CD14-positive monocyte (primary cell): ENCODE results near the gene SMC5. TPM values are rescaled to one million over a fixed set of nuclear protein-coding genes. Genes with fewer than 3 reads are reported as not detected.
A peak's percentile ranks its signal among the peaks of the same experiment; 100 is the strongest.

Experiments
- DNase-seq, 3 donors: peaks; one replicate each; pipeline ENCODE4 v3.0.0-alpha.2; 2011 to 2022
- H2AFZ ChIP-seq: 2 replicates; pipeline ENCODE4 v1.6.0; 2012; ENCODE audit warnings: mild to moderate bottlenecking, low read depth, low read length, inconsistent platforms; ENCODE audit not compliant: insufficient read depth, poor library complexity, severe bottlenecking
- H3K27ac ChIP-seq, 2 donors: 1 replicate in 1 of 2; 2 replicates in 1 of 2; pipeline ENCODE4 v1.5.1; 2012 to 2013; ENCODE audit warnings: low read length in 2 of 2, control low read depth in 1 of 2, inconsistent platforms in 1 of 2, low read depth in 1 of 2, mild to moderate bottlenecking in 1 of 2
- H3K27me3 ChIP-seq, 2 donors: one replicate each; pipeline versions ENCODE4 v1.6.0 to v1.6.1; 2011 to 2013; ENCODE audit warnings: low read length in 2 of 2; ENCODE audit not compliant: control insufficient read depth in 2 of 2, insufficient read depth in 2 of 2
- H3K36me3 ChIP-seq, 2 donors: replicated peaks in 1 of 2; 1 replicate in 1 of 2; 2 replicates in 1 of 2; pipeline versions ENCODE4 v1.5.1 to v1.6.1; 2012 to 2013; ENCODE audit warnings: low read length in 2 of 2, control low read depth in 1 of 2, inconsistent platforms in 1 of 2, mild to moderate bottlenecking in 1 of 2; ENCODE audit not compliant: insufficient read depth in 2 of 2, control insufficient read depth in 1 of 2
- H3K4me1 ChIP-seq, 2 donors: 1 replicate in 1 of 2; 2 replicates in 1 of 2; pipeline versions ENCODE4 v1.5.1 to v1.6.1; 2012 to 2013; ENCODE audit warnings: low read length in 2 of 2, control low read depth in 1 of 2, inconsistent platforms in 1 of 2, mild to moderate bottlenecking in 1 of 2, moderate library complexity in 1 of 2; ENCODE audit not compliant: insufficient read depth in 2 of 2, control insufficient read depth in 1 of 2
- H3K4me2 ChIP-seq: replicated peaks from 2 replicates; pipeline ENCODE3; 2012; ENCODE audit warnings: low read length, moderate library complexity, mild to moderate bottlenecking; ENCODE audit not compliant: poor library complexity, severe bottlenecking; ENCODE audit errors: extremely low read depth
- H3K4me3 ChIP-seq, 3 experiments: fragments of 200-600 bp in 1 of 3; sonication (generic) in 1 of 3; replicated peaks in 1 of 3; 1 replicate in 2 of 3; 2 replicates in 1 of 3; pipeline ENCODE4 v1.5.1; 2011 to 2013; ENCODE audit warnings: low read length in 3 of 3, mild to moderate bottlenecking in 3 of 3, control low read depth in 2 of 3, low read depth in 2 of 3, inconsistent platforms in 1 of 3, moderate library complexity in 1 of 3
- H3K79me2 ChIP-seq: 2 replicates; pipeline ENCODE4 v1.6.0; 2012; ENCODE audit warnings: mild to moderate bottlenecking, control low read depth, inconsistent platforms, low read length, moderate library complexity; ENCODE audit not compliant: insufficient read depth
- H3K9ac ChIP-seq: 2 replicates; pipeline ENCODE4 v1.6.0; 2017; ENCODE audit warnings: low read length, mild to moderate bottlenecking; ENCODE audit not compliant: insufficient read depth, poor library complexity, severe bottlenecking
- H3K9me3 ChIP-seq, 2 donors: replicated peaks in 1 of 2; 1 replicate in 1 of 2; 2 replicates in 1 of 2; pipeline versions ENCODE4 v1.5.1 to v1.6.1; 2012 to 2013; ENCODE audit warnings: low read length in 2 of 2, control low read depth in 1 of 2; ENCODE audit not compliant: control insufficient read depth in 1 of 2, insufficient read depth in 1 of 2
- H4K20me1 ChIP-seq: 2 replicates; pipeline ENCODE4 v1.6.0; 2012; ENCODE audit warnings: mild to moderate bottlenecking, low read length, control low read depth, moderate library complexity; ENCODE audit not compliant: insufficient read depth
- H3K27ac Mint-ChIP-seq, 7 donors: one replicate each; pipeline ENCODE4 v1.8.0; 2020; ENCODE audit warnings: mild to moderate bottlenecking in 7 of 7, mixed read lengths in 7 of 7, moderate library complexity in 6 of 7, inconsistent platforms in 2 of 7
- H3K27me3 Mint-ChIP-seq, 3 donors: one replicate each; pipeline ENCODE4 v1.8.0; 2021 to 2022; ENCODE audit warnings: low read depth in 3 of 3, mild to moderate bottlenecking in 3 of 3, mixed read lengths in 3 of 3, moderate library complexity in 3 of 3, inconsistent platforms in 1 of 3
- H3K36me3 Mint-ChIP-seq, 2 donors: one replicate each; pipeline ENCODE4 v1.8.0; 2020; ENCODE audit warnings: mixed read lengths in 2 of 2, inconsistent platforms in 1 of 2, mild to moderate bottlenecking in 1 of 2
- H3K4me1 Mint-ChIP-seq: one replicate; pipeline ENCODE4 v1.8.0; 2020; ENCODE audit warnings: mild to moderate bottlenecking, mixed read lengths
- H3K4me3 Mint-ChIP-seq, 2 donors: one replicate each; pipeline ENCODE4 v1.8.0; 2020; ENCODE audit warnings: mild to moderate bottlenecking in 2 of 2, mixed read lengths in 2 of 2, moderate library complexity in 1 of 2
- H3K9me3 Mint-ChIP-seq, 7 donors: one replicate each; pipeline ENCODE4 v1.8.0; 2020 to 2022; ENCODE audit warnings: mixed read lengths in 7 of 7, mild to moderate bottlenecking in 6 of 7, moderate library complexity in 6 of 7, inconsistent platforms in 2 of 7
- WGBS: methylation state at CpG from one replicate; pipeline ENCODE4 v1.1.5; 2013; ENCODE audit warnings: missing lambda C conversion rate; ENCODE audit not compliant: insufficient coverage; 5-methylcytosine and 5-hydroxymethylcytosine counted together
- intact Hi-C, 2 donors: fragments of 100-400 bp; cut with micrococcal nuclease; formaldehyde crosslinking; loops; one replicate each; pipeline versions ENCODE4 v1.15.0 to v1.15.1; 2023
- polyA plus RNA-seq, 3 donors: library from polyadenylated mRNA; depleted of rRNA in 1 of 3; unstranded in 2 of 3; stranded (reverse) in 1 of 3; fragments of 300-500 nt in 2 of 3; fragments of >200 nt in 1 of 3; fragmentation: Illumina TruSeq in 2 of 3; gene quantifications; 1 replicate in 2 of 3; 2 replicates in 1 of 3; pipeline ENCODE4 v1.2.3, GENCODE V29; 2012 to 2021
- TF ChIP-seq, protein P1 (sequence below): fragments of 200-600 bp; IDR thresholded peaks from one replicate; pipeline ENCODE4 v1.8.0; 2022; ENCODE audit warnings: antibody characterized with exemption, mild to moderate bottlenecking

SMC5 gene
- polyA plus RNA-seq, 3 donors = 4.9 to 13.6 (median 5.1) TPM

DNA sequence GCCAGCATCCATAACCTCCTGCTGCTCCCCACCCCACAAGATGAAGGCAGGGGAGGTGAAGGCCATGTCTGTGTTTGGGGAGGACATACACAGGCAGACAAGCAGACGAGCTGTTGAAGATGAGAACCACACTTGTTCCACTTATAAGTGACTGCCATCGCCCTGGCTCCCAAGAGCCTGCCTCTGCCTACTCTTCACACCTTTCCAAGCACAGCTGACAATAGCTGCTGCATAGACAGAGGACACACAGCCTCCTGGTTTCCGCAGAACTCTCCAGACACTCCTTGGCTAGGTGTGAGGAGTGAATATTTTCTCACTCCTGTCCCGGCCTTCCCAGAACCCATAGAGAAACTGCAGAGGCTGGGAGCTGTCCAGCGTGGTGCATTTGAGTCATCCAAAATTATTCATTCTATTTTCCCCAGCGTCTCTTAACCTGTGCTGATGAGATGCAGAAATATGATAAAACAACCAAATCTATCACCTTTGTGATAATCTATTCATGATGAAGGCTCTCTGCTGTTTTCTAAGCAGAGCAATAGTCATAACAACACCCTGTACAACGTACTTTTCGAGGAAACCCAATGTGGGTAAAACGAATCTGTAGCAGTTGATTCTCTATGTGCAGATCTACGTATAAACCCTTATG, 131.0 kb downstream of the SMC5 start:
- intact Hi-C loops = no loop called here

DNA sequence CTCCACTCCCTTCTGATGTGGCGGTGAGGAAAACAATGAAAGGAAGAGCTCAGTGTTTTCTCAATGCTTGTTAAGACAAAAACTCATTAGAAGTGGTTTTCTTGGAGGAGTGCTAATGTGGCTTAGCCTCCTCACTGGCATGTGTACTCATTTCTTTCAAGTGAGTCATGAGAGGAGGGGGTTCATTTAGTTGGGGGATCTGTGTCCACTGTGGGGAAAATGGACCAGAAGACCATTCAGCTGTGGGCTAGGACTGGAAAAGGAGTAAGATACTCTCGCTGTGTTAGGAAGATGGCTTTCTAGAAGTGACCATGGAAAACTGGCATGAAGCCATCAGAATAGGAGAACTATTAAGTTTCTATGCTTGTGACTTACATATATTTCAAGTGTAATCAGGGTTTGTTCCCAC, 132.2 kb downstream of the SMC5 start:
- H3K9me3 Mint-ChIP-seq = no peaks in the 10 kb centered on the region
- Histone ChIP-seq H2AFZ (no peak overlapping the region), H4K20me1 (peaks cover 60% of the 10 kb centered on the region), H3K9ac (no peak overlapping the region), H3K36me3 (peaks cover 0 to 16% of the 10 kb centered on the region in 2 donors), H3K27me3 (no peaks in the 10 kb centered on the region), H3K79me2 (peaks cover 59% of the 10 kb centered on the region), H3K4me1 (peaks cover 7 to 17% of the 10 kb centered on the region in 2 donors), H3K9me3 (no peaks in the 10 kb centered on the region), H3K4me3 (no peak overlapping the region), H3K27ac (no peak overlapping the region), H3K4me2 (no peak overlapping the region)
- WGBS = 40% methylated on average over 1 of the region's 2 CpGs
- H3K4me3 Mint-ChIP-seq = no peak overlapping the region
- H3K36me3 Mint-ChIP-seq = peaks cover 17 to 23% of the 10 kb centered on the region in 2 donors
- peak in 1 of 3 donors; percentile 9 for DNase-seq
- H3K27ac Mint-ChIP-seq = peak overlapping the region in 3 of 7 donors; percentile 13 to 47 (median 40)
- TF ChIP-seq, protein P1, sequence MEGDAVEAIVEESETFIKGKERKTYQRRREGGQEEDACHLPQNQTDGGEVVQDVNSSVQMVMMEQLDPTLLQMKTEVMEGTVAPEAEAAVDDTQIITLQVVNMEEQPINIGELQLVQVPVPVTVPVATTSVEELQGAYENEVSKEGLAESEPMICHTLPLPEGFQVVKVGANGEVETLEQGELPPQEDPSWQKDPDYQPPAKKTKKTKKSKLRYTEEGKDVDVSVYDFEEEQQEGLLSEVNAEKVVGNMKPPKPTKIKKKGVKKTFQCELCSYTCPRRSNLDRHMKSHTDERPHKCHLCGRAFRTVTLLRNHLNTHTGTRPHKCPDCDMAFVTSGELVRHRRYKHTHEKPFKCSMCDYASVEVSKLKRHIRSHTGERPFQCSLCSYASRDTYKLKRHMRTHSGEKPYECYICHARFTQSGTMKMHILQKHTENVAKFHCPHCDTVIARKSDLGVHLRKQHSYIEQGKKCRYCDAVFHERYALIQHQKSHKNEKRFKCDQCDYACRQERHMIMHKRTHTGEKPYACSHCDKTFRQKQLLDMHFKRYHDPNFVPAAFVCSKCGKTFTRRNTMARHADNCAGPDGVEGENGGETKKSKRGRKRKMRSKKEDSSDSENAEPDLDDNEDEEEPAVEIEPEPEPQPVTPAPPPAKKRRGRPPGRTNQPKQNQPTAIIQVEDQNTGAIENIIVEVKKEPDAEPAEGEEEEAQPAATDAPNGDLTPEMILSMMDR = no peak
- peaks cover 0 to 2% (median 1%) of the 10 kb centered on the region in 3 donors for H3K27me3 Mint-ChIP-seq
- peaks cover 23% of the 10 kb centered on the region for H3K4me1 Mint-ChIP-seq
- intact Hi-C loops = no loop called here

More for the DNA sequence above, 131.0 kb downstream of the SMC5 start:
- Histone ChIP-seq H3K9me3 (no peaks in the 10 kb centered on the region), H3K4me1 (peaks cover 7 to 17% of the 10 kb centered on the region in 2 donors), H3K9ac (no peak overlapping the region), H3K4me2 (no peak overlapping the region), H3K27ac (no peak overlapping the region), H3K36me3 (peaks cover 0 to 22% of the 10 kb centered on the region in 2 donors), H3K27me3 (no peaks in the 10 kb centered on the region), H2AFZ (no peak overlapping the region), H3K79me2 (peaks cover 48% of the 10 kb centered on the region), H3K4me3 (no peak overlapping the region), H4K20me1 (peaks cover 60% of the 10 kb centered on the region)
- H3K4me1 Mint-ChIP-seq = peaks cover 23% of the 10 kb centered on the region
- DNase-seq = no peak
- H3K4me3 Mint-ChIP-seq = no peak overlapping the region
- H3K27ac Mint-ChIP-seq = no peak overlapping the region
- WGBS = 100% methylated on average over 5 of the region's 10 CpGs
- peaks cover 20 to 26% of the 10 kb centered on the region in 2 donors for H3K36me3 Mint-ChIP-seq
- H3K9me3 Mint-ChIP-seq = no peaks in the 10 kb centered on the region
- peaks cover 0 to 2% (median 1%) of the 10 kb centered on the region in 3 donors for H3K27me3 Mint-ChIP-seq
- TF ChIP-seq, protein P1 = no peak
